Measurements from ENCODE around the gene MSH6. TPM values are rescaled to one million over a fixed set of nuclear protein-coding genes. Genes with fewer than 3 reads are reported as not detected.

MSH6 gene
- polyA plus RNA-seq, 1 donor from 2014 or later = 60.3 TPM

GRCh38 chr2:47803363-47803762 lies 20.4 kb downstream of the MSH6 start:
- Histone ChIP-seq H3K4me3 (ENCODE audit: low read length) (no peak overlapping the region), H3K9ac (ENCODE audit: low read length) (no peak overlapping the region), H3K4me2 (ENCODE audit: low read length) (no peak overlapping the region), H3K9me2 (ENCODE audit: insufficient read depth, low read length) (no peaks in the 10 kb centered on the region), H4K20me1 (ENCODE audit: insufficient read depth) (no peaks in the 10 kb centered on the region), H3K27ac (ENCODE audit: low read length) (no peak overlapping the region), H3F3A (ENCODE audit: insufficient read depth, low read length, poor library complexity, severe bottlenecking) (no peaks in the 10 kb centered on the region), H3K36me3 (ENCODE audit: insufficient read depth, low read length) (peaks cover 33% of the 10 kb centered on the region), H2AFZ (ENCODE audit: low read depth, low read length) (no peak overlapping the region), H3K27me3 (ENCODE audit: insufficient read depth, low read depth, low read length) (no peaks in the 10 kb centered on the region), H3K9me3 (ENCODE audit: low read length) (no peaks in the 10 kb centered on the region), H3K79me2 (replicated peaks; ENCODE audit: insufficient read depth, low read length) (peaks cover 5% of the 10 kb centered on the region)
- no peak for TF ChIP-seq CTCF (IDR thresholded peaks at IDR 0.05; ENCODE audit: poor library complexity, severe bottlenecking)
- TF ChIP-seq POLR2AphosphoS5 (IDR thresholded peaks at IDR 0.05) = peak; percentile 21

DNA sequence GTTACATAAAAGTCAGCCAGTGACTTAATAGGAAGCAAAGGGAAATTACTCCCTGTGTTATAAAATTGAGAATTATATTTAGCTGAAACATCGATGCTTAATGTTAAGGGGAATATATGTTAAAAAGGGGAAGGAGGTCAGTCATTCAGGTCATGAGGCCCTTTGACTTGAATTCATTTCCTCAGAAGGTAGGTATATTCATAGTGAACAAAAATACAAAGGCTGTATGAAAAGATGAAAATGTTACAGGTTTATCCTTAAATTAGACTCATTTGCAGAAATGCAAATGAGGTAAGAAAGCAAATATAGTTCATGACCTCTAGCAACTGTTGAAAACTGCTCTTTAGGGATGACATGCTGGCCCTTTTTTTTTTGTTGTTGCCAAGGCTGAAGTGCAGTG lies 20.8 kb downstream of the MSH6 start:
- peaks cover 29% of the 10 kb centered on the region for H3K36me3 ChIP-seq (ENCODE audit: insufficient read depth, low read length)
- no peak overlapping the region for H3K27ac ChIP-seq (ENCODE audit: low read length)
- no peak for TF ChIP-seq POLR2AphosphoS5 (IDR thresholded peaks at IDR 0.05)
- TF ChIP-seq SMC3 (conservative IDR thresholded peaks at IDR 0.05; ENCODE audit: poor library complexity) = no peak
- TF ChIP-seq EZH2 (IDR thresholded peaks at IDR 0.05; ENCODE audit: borderline replicate concordance, insufficient read depth, low read length, poor library complexity, severe bottlenecking) = no peak
- TF ChIP-seq RAD21 (conservative IDR thresholded peaks at IDR 0.05) = no peak
- no peak for TF ChIP-seq REST (IDR thresholded peaks at IDR 0.05; ENCODE audit: borderline replicate concordance)
- no peak for TF ChIP-seq MXI1 (conservative IDR thresholded peaks at IDR 0.05; ENCODE audit: poor library complexity, severe bottlenecking)
- no peak for TF ChIP-seq CTCF (IDR thresholded peaks at IDR 0.05; ENCODE audit: poor library complexity, severe bottlenecking)
- TF ChIP-seq EP300 (conservative IDR thresholded peaks at IDR 0.05; ENCODE audit: poor library complexity, severe bottlenecking) = no peak
- TF ChIP-seq TAF1 (IDR thresholded peaks at IDR 0.05; ENCODE audit: low read depth) = no peak
- no peak overlapping the region for H3K4me3 ChIP-seq (ENCODE audit: low read length)
- H3K27me3 ChIP-seq (ENCODE audit: insufficient read depth, low read depth, low read length) = no peaks in the 10 kb centered on the region
- no peak overlapping the region for H3K9ac ChIP-seq (ENCODE audit: low read length)
- H3K9me3 ChIP-seq (ENCODE audit: low read length) = no peaks in the 10 kb centered on the region
- H4K20me1 ChIP-seq (ENCODE audit: insufficient read depth) = no peaks in the 10 kb centered on the region
- H3K79me2 ChIP-seq (replicated peaks; ENCODE audit: insufficient read depth, low read length) = peaks cover 5% of the 10 kb centered on the region
- no peak overlapping the region for H2AFZ ChIP-seq (ENCODE audit: low read depth, low read length)
- H3K9me2 ChIP-seq (ENCODE audit: insufficient read depth, low read length) = no peaks in the 10 kb centered on the region
- no peak overlapping the region for H3K4me2 ChIP-seq (ENCODE audit: low read length)
- no peaks in the 10 kb centered on the region for H3F3A ChIP-seq (ENCODE audit: insufficient read depth, low read length, poor library complexity, severe bottlenecking)

Measured in neural cell (in vitro differentiated cells).